GM19099 (cell line): ENCODE results near the gene INPP4B.

ENCODE experiments used
- POLR2A ChIP-seq: IDR thresholded peaks from 3 replicates; pipeline ENCODE4 v1.6.1; 2011; ENCODE audit warnings: low read depth; ENCODE audit not compliant: insufficient read length; ENCODE audit errors: extremely low read depth

Gene INPP4B

GRCh38 chr4:142778900-142779299, 67.2 kb downstream of the INPP4B start:
- TF ChIP-seq POLR2A: no peak

DNA sequence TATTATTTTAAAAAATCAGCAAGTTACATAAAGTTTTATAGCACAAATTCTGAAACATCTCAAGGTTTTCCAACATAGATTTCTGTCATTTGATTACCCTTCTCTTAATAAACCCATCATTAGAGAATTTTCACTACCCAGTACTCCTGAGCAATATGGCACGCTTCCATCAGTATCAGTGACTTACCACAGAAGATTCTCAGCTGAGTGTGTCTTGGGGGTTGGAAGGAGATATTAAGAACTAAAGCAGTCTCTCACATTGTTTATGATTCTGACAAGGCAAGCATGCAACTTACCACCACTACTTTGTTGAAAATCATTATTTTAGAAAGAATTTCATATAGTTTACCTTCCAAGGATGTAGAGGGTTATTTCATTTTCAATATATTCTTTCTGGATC, 67.7 kb downstream of the INPP4B start:
- TF ChIP-seq POLR2A: no peak

DNA sequence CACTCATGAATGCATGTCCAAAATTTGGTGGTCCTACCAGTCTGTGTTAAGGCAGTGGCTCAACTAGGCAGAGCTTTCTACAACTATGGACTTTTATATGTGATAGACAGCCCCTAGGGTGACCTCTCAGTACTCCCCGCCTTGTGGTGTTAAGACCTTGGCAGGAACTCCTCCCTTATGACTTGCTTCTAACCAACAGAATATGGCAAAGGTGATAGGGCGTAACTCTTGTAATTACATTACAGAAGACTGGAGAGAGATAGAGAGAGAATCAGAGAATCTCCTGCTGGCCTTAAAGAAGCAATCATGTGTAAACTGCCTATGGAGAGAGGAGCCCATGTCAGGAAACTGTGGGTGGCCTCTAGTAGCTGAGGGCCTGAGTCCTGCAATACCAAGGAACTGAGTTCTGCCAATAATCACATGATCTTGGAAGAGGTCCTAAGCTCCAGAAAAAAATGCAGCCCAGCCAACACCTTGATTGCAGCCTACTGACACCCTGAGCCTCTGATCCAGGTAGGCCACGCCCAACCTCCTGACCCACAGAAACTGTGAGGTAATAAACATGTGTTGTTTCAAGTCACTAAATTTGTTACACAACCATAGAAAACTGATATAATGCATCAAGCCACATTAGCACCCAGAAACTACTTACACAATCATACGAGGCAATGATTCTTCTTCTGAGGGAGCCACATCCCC, 68.9 kb downstream of the INPP4B start:
- no peak for TF ChIP-seq POLR2A

DNA sequence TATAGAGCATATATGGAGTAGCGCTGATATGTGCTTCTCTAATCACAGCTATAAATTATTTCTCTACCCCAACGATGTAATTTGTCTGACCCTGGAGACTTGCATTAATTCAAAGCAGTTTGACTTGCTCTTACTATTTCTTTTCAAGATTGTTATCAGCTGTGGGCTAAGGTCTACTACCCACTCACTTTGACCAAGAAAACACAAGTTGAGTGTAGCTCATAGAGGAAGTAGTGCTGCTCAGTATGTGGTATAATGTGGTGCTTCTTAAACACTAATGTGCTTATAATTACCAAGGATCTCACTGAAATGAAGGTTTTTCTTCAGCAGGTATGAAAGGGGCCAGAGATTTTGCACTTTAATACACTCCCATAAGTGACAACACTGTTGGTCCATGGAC, 70.1 kb downstream of the INPP4B start:
- TF ChIP-seq POLR2A: no peak

DNA sequence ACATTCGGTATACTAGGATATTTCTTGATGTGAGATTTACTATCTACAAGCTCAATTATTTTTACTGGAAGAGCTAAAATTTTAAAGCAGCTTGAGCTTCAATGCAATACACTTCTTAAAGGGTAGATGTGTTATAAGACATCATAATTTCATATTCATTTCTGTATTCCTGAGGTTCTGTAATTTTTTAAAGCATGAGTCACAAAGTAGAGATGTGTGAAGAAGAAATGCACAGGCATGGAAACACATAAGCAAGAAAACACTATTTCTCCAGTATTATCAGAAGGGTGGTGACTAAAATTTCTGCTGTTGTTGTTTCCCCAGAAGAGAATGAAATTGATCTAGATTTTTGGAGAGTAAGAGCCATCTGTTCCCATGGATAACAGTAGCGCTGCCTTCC, 72.6 kb downstream of the INPP4B start:
- no peak for TF ChIP-seq POLR2A

GRCh38 chr4:142762280-142762679, 83.8 kb downstream of the INPP4B start:
- TF ChIP-seq POLR2A: no peak

GRCh38 chr4:142752202-142752786, 93.8 kb downstream of the INPP4B start:
- TF ChIP-seq POLR2A: no peak

DNA sequence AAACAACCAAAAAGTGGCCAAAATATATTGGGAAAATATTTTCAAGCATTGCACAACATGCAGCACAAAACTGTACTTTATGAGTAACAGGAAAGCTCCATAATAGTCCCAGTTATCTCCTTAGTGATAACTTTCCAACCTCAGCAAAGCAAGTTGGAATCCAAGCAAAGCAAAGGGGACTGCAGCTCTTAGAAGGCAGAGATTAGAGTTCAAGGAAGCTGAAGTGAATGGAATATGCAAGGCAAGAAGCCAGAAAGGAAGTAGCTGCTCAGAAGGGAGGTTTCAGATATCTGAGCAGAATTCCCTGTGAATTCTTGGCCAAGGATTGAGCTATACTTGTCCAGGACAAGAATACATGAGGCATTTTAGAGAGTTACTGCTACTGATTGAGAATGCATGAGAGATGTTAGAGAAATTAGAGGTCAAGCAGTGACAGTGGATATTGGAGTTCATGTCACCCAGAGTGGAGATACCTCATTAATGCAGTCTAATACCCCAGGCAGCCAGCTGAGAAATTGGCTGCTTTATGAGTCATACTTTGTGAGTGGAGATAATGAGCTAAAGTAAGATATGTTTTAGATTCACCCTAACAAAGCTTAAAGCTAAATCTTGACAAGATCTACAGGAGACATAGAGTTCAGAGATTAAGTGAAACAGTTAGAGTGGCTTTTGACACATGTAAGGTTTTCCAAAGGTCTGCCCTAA, 102.8 kb downstream of the INPP4B start:
- TF ChIP-seq POLR2A: no peak

DNA sequence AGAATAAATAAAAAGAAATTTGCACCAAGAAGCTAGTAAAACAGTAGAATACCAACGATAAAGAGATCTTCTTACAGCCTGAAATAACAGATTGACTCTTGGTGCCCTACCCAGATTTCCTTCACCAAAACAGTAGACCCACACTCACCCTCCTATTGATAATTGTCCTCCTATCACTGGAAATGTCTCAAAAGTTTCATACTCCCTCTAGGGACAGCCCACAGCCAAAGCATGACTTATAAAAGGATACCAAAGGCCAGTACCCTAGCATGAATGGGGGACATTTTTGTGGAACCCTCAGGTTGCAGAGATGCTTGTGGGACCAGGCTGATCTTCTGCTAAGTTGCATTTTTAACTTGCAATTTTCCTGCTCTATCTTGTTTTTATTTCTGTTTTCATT, 104.1 kb downstream of the INPP4B start:
- TF ChIP-seq POLR2A: no peak

- no peak for TF ChIP-seq POLR2A
Measured at GRCh38 chr4:142728233-142728632, 117.9 kb downstream of the INPP4B start.

DNA sequence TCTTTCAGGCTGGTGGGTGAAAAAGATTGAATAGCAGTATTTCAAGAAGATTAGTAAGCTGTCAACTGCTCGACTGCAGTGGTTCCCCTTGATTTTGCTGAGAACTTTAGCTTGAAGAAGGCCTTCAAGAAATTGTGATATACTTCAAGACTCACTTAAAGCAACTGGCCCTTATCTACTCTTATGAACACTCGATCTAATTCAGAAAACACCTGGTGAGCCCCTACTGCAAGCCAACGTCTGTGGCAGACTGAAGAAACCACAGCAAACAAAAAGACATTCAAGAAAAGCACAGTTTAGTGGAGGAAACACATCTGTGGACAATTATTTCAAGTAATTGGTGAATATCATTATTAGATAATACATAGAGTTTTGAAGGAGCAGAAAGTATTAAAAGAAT, 119.0 kb downstream of the INPP4B start:
- TF ChIP-seq POLR2A: no peak

DNA sequence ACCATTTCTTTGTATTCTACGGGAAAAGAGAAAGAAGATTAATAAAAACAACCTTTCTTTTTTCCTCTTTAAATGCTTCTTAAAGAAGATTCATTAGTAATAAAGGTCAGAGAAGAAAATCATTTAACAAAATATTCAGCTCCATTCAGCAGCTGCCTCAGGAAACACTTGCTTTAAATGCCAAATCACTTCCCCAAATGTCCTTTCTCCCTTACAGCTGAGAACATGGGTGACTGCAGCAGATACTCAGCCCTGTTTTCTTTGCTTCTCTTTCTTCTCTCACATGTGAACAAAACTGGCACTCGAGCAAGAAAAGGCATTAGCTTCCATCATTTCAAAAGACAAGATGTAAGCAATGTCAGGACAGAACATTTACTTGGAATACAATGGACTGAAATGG, 120.2 kb downstream of the INPP4B start:
- TF ChIP-seq POLR2A: no peak

- no peak for TF ChIP-seq POLR2A
Measured at GRCh38 chr4:142721187-142721586, 124.9 kb downstream of the INPP4B start.

GRCh38 chr4:142719854-142720541, 126.1 kb downstream of the INPP4B start:
- no peak for TF ChIP-seq POLR2A

DNA sequence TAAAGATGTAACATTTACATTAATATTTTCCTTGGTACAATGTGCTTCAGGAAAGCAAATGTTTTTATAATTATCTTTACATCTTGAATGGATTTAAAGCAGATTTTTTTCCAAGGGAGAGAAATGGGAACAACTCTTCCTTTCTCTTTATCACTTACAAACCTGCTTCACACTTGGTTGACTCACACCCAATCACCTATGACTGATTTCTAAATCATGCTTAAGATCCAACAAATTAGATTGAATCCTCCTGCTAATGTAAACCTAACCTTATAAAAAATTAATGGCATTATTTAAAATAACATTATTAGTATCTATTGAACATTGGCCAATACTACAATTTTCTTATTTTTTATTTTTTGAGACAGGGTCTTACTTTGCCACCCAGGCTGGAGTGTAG, 127.1 kb downstream of the INPP4B start:
- TF ChIP-seq POLR2A: no peak

DNA sequence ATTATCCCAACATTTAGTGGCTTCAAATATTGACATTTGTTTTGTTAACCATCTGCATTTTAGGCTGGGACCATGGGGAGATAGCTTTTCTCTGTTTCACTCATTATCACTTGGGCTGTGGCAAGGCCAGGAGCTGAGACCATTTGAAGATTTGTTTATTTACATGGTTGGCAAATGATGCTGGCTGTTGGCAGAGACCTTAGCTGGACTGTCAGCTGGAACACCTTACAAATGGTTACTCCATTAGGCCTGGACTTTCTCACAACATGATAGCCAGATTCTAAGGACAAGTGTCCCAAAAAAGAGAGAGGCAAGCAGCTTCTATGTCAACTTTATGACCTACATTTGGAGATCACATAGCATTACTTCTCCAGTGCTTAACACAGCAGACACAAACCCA, 130.4 kb downstream of the INPP4B start:
- TF ChIP-seq POLR2A: no peak

- no peak for TF ChIP-seq POLR2A
Measured at GRCh38 chr4:142713282-142714030, 132.6 kb downstream of the INPP4B start.
